ENCODE results near the gene GANC. TPM values are rescaled to one million over a fixed set of nuclear protein-coding genes. Genes with fewer than 3 reads are reported as not detected.

GANC gene
- total RNA-seq, 2 experiments from 2014 or later, result 23.5 to 26.1 TPM

GRCh38 chr15:42368096-42368495 lies 95.1 kb downstream of the GANC start:
- no peaks in the 10 kb centered on the region for H3K4me1 Mint-ChIP-seq (ENCODE audit: low read depth)
- no peak for DNase-seq
- CTCF ChIA-PET, result no interaction called here

GRCh38 chr15:42371096-42371495 lies 98.1 kb downstream of the GANC start:
- no peaks in the 10 kb centered on the region for H3K9me3 Mint-ChIP-seq
- no peaks in the 10 kb centered on the region for H3K27me3 Mint-ChIP-seq
- H3K4me1 Mint-ChIP-seq (ENCODE audit: low read depth), result no peaks in the 10 kb centered on the region
- intact Hi-C loops (cut with micrococcal nuclease), result no loop called here
- CTCF ChIA-PET, result no interaction called here
- POLR2A ChIA-PET, result no interaction called here
- peak; percentile 15 for DNase-seq
- H3K36me3 Mint-ChIP-seq, result no peaks in the 10 kb centered on the region
- H3K27ac Mint-ChIP-seq, result no peak overlapping the region
- H3K4me3 Mint-ChIP-seq, result no peak overlapping the region

More at GRCh38 chr15:42368096-42368495, 95.1 kb downstream of the GANC start:
- Mint-ChIP-seq H3K27me3 (no peaks in the 10 kb centered on the region), H3K9me3 (no peaks in the 10 kb centered on the region), H3K36me3 (no peaks in the 10 kb centered on the region), H3K27ac (no peak overlapping the region), H3K4me3 (no peak overlapping the region)
- intact Hi-C loops (cut with micrococcal nuclease), result no loop called here
- POLR2A ChIA-PET, result no interaction called here

- Mint-ChIP-seq H3K27ac (no peak overlapping the region), H3K9me3 (peaks cover 6% of the 10 kb centered on the region), H3K36me3 (peaks cover 6% of the 10 kb centered on the region), H3K27me3 (no peaks in the 10 kb centered on the region), H3K4me1 (ENCODE audit: low read depth) (no peaks in the 10 kb centered on the region), H3K4me3 (no peak overlapping the region)
- no peak for DNase-seq
- ChIA-PET POLR2A (no interaction called here), CTCF (no interaction called here)
- intact Hi-C loops (cut with micrococcal nuclease), result no loop called here
Observed at GRCh38 chr15:42373274-42373673, 100.3 kb downstream of the GANC start.

- H3K27ac Mint-ChIP-seq, result no peak overlapping the region
- no peak for DNase-seq
- ChIA-PET POLR2A (no interaction called here), CTCF (no interaction called here)
- H3K4me1 Mint-ChIP-seq (ENCODE audit: low read depth), result no peaks in the 10 kb centered on the region
- intact Hi-C loops (cut with micrococcal nuclease), result no loop called here
- peaks cover 8% of the 10 kb centered on the region for H3K9me3 Mint-ChIP-seq
- H3K4me3 Mint-ChIP-seq, result no peak overlapping the region
- no peaks in the 10 kb centered on the region for H3K27me3 Mint-ChIP-seq
- peaks cover 8% of the 10 kb centered on the region for H3K36me3 Mint-ChIP-seq
Observed at GRCh38 chr15:42373936-42374335, 100.9 kb downstream of the GANC start.

- peaks cover 12% of the 10 kb centered on the region for H3K9me3 Mint-ChIP-seq
- POLR2A ChIA-PET, result no interaction called here
- intact Hi-C loops (cut with micrococcal nuclease), result no loop called here
- H3K27ac Mint-ChIP-seq, result no peak overlapping the region
- peaks cover 11% of the 10 kb centered on the region for H3K36me3 Mint-ChIP-seq
- DNase-seq, result no peak
- no peak overlapping the region for H3K4me3 Mint-ChIP-seq
- no peaks in the 10 kb centered on the region for H3K27me3 Mint-ChIP-seq
- CTCF ChIA-PET, result no interaction called here
- H3K4me1 Mint-ChIP-seq (ENCODE audit: low read depth), result no peaks in the 10 kb centered on the region
Observed at GRCh38 chr15:42374810-42375209, 101.8 kb downstream of the GANC start.

GRCh38 chr15:42375252-42375651 lies 102.3 kb downstream of the GANC start:
- POLR2A ChIA-PET, result no interaction called here
- CTCF ChIA-PET, result no interaction called here
- Mint-ChIP-seq H3K4me1 (ENCODE audit: low read depth) (no peaks in the 10 kb centered on the region), H3K9me3 (peaks cover 12% of the 10 kb centered on the region), H3K4me3 (no peak overlapping the region), H3K27ac (no peak overlapping the region), H3K36me3 (peaks cover 11% of the 10 kb centered on the region), H3K27me3 (no peaks in the 10 kb centered on the region)
- intact Hi-C loops (cut with micrococcal nuclease), result no loop called here
- DNase-seq, result no peak

- CTCF ChIA-PET, result interaction anchor here (1.4 kb wide), 1 partner anchor 9 kb away, joined by 4 read pairs; no protein-coding TSS in a partner anchor
- no peak for DNase-seq
- H3K4me3 Mint-ChIP-seq, result no peak overlapping the region
- H3K36me3 Mint-ChIP-seq, result peaks cover 11% of the 10 kb centered on the region
- no peaks in the 10 kb centered on the region for H3K4me1 Mint-ChIP-seq (ENCODE audit: low read depth)
- no peak overlapping the region for H3K27ac Mint-ChIP-seq
- H3K9me3 Mint-ChIP-seq, result peaks cover 12% of the 10 kb centered on the region
- no peaks in the 10 kb centered on the region for H3K27me3 Mint-ChIP-seq
- intact Hi-C loops (cut with micrococcal nuclease), result no loop called here
- POLR2A ChIA-PET, result no interaction called here
Observed at GRCh38 chr15:42375941-42376340, 102.9 kb downstream of the GANC start.

- Mint-ChIP-seq H3K9me3 (peaks cover 12% of the 10 kb centered on the region), H3K36me3 (peaks cover 11% of the 10 kb centered on the region), H3K4me1 (ENCODE audit: low read depth) (no peaks in the 10 kb centered on the region), H3K27ac (no peak overlapping the region), H3K27me3 (no peaks in the 10 kb centered on the region), H3K4me3 (no peak overlapping the region)
- no peak for DNase-seq
- ChIA-PET POLR2A (no interaction called here), CTCF (interaction anchor here (1.1 kb wide), 1 partner anchor 243 kb away, joined by 3 read pairs; no protein-coding TSS in a partner anchor)
- intact Hi-C loops (cut with micrococcal nuclease), result no loop called here
Observed at GRCh38 chr15:42378011-42378410, 105.0 kb downstream of the GANC start.

GRCh38 chr15:42384597-42384996 lies 111.6 kb downstream of the GANC start:
- intact Hi-C loops (cut with micrococcal nuclease), result no loop called here
- no peaks in the 10 kb centered on the region for H3K27me3 Mint-ChIP-seq
- DNase-seq, result no peak
- H3K4me3 Mint-ChIP-seq, result no peak overlapping the region
- no peaks in the 10 kb centered on the region for H3K4me1 Mint-ChIP-seq (ENCODE audit: low read depth)
- CTCF ChIA-PET, result interaction anchor here (0.7 to 1.2 kb wide), 6 partner anchors 8 to 395 kb away, joined by 3 to 4 read pairs (median 3); no protein-coding TSS in a partner anchor
- no peaks in the 10 kb centered on the region for H3K36me3 Mint-ChIP-seq
- POLR2A ChIA-PET, result interaction anchor here (0.5 kb wide), 1 partner anchor 111 kb away, joined by 3 read pairs; the partner anchor contains the start of gene TMEM87A
- H3K27ac Mint-ChIP-seq, result no peak overlapping the region
- no peaks in the 10 kb centered on the region for H3K9me3 Mint-ChIP-seq

GRCh38 chr15:42385206-42385979 lies 112.4 kb downstream of the GANC start:
- peak; percentile 57 for DNase-seq
- no peaks in the 10 kb centered on the region for H3K27me3 Mint-ChIP-seq
- ChIA-PET CTCF (interaction anchor here (0.6 to 1.2 kb wide), 11 partner anchors 9 to 395 kb away, joined by 3 to 4 read pairs (median 3); no protein-coding TSS in a partner anchor), POLR2A (interaction anchor here (0.5 kb wide), 1 partner anchor 112 kb away, joined by 3 read pairs; the partner anchor contains the start of gene TMEM87A)
- intact Hi-C loops (cut with micrococcal nuclease), result loop anchor here (1.0 kb wide), 1 partner anchor 249 kb away; no protein-coding TSS in a partner anchor
- no peaks in the 10 kb centered on the region for H3K9me3 Mint-ChIP-seq
- no peak overlapping the region for H3K27ac Mint-ChIP-seq
- H3K4me3 Mint-ChIP-seq, result no peak overlapping the region
- no peaks in the 10 kb centered on the region for H3K36me3 Mint-ChIP-seq
- H3K4me1 Mint-ChIP-seq (ENCODE audit: low read depth), result no peaks in the 10 kb centered on the region

GRCh38 chr15:42385980-42386700 lies 113.1 kb downstream of the GANC start:
- CTCF ChIA-PET, result interaction anchor here (0.6 to 1.2 kb wide), 7 partner anchors 10 to 396 kb away, joined by 3 to 4 read pairs (median 3); no protein-coding TSS in a partner anchor
- H3K36me3 Mint-ChIP-seq, result no peaks in the 10 kb centered on the region
- no peak overlapping the region for H3K27ac Mint-ChIP-seq
- H3K4me1 Mint-ChIP-seq (ENCODE audit: low read depth), result no peaks in the 10 kb centered on the region
- no peaks in the 10 kb centered on the region for H3K9me3 Mint-ChIP-seq
- DNase-seq, result no peak
- intact Hi-C loops (cut with micrococcal nuclease), result loop anchor here (1.0 kb wide), 1 partner anchor 250 kb away; no protein-coding TSS in a partner anchor
- POLR2A ChIA-PET, result no interaction called here
- no peaks in the 10 kb centered on the region for H3K27me3 Mint-ChIP-seq
- H3K4me3 Mint-ChIP-seq, result no peak overlapping the region

GRCh38 chr15:42387603-42388002 lies 114.6 kb downstream of the GANC start:
- no peaks in the 10 kb centered on the region for H3K27me3 Mint-ChIP-seq
- no peaks in the 10 kb centered on the region for H3K4me1 Mint-ChIP-seq (ENCODE audit: low read depth)
- no peak overlapping the region for H3K27ac Mint-ChIP-seq
- POLR2A ChIA-PET, result no interaction called here
- intact Hi-C loops (cut with micrococcal nuclease), result no loop called here
- no peaks in the 10 kb centered on the region for H3K36me3 Mint-ChIP-seq
- no peaks in the 10 kb centered on the region for H3K9me3 Mint-ChIP-seq
- no peak overlapping the region for H3K4me3 Mint-ChIP-seq
- no peak for DNase-seq
- CTCF ChIA-PET, result interaction anchor here (1.1 kb wide), 1 partner anchor 398 kb away, joined by 3 read pairs; no protein-coding TSS in a partner anchor
